Measurements from ENCODE around the gene OMG.

DNA sequence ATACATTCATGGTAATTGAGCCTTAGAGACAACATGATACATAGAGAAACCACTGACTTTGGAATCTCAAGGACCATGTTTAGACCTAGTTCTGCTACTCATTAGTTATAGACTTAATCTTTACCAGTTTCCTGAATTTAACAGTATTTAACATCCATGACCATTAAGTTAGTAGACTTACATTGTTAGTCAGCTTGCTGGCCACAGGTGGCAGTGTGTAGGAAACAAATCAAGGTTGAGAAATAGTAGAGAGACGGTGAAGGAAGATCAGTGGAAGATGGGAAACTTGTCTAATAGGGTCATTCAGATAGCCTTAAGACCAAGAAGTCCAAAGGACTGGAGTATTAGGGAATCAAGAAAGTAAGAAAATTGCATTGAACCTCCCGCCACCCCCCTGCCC, 31.0 kb downstream of the OMG start:
- TF ChIP-seq, protein P1, sequence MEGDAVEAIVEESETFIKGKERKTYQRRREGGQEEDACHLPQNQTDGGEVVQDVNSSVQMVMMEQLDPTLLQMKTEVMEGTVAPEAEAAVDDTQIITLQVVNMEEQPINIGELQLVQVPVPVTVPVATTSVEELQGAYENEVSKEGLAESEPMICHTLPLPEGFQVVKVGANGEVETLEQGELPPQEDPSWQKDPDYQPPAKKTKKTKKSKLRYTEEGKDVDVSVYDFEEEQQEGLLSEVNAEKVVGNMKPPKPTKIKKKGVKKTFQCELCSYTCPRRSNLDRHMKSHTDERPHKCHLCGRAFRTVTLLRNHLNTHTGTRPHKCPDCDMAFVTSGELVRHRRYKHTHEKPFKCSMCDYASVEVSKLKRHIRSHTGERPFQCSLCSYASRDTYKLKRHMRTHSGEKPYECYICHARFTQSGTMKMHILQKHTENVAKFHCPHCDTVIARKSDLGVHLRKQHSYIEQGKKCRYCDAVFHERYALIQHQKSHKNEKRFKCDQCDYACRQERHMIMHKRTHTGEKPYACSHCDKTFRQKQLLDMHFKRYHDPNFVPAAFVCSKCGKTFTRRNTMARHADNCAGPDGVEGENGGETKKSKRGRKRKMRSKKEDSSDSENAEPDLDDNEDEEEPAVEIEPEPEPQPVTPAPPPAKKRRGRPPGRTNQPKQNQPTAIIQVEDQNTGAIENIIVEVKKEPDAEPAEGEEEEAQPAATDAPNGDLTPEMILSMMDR (conservative IDR thresholded peaks at IDR 0.05; ENCODE audit: low read length), result peak; percentile 69
- no peak for TF ChIP-seq EZH2phosphoT487 (IDR thresholded peaks at IDR 0.05; ENCODE audit: borderline replicate concordance)
